ENCODE results near the gene RHOC.
A peak's percentile ranks its signal among the peaks of the same experiment; 100 is the strongest.

The RHOC gene

DNA sequence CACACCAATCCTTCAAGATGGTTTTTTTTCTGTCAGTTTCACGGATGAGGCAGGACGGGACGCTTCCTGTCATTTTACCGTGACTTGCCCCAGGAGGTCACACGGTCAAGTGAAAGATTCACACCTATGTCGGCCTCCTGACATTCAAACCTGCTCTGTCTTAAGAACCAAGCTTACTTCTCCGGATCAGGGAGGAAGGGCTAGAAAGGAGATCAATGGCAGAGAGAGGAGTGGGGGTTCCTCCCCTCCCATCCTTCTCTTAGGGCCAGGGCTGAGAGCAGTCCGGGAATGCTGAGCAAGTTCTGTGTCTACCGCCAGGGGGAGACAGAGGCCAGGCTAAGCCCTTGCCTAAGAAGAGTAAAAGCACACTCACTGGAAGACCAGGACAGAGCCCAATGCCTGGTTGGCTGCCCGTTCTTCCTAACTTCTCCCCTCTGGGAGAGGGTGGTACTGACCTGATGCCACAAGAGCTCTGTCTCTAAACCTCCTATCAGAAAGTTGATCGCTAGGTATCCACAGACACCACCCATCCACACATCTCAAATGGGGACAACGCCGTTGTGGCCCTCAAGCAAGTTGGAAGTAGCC is 9.3 kb upstream of the RHOC start:
- peak overlapping the region; percentile 68 for H3K4me3 ChIP-seq (replicated peaks; ENCODE audit: low read depth, low read length)
- peak; percentile 98 for TF ChIP-seq CTCF (IDR thresholded peaks at IDR 0.05; ENCODE audit: low read length, missing control alignments)
- peak; percentile 95 for DNase-seq (ENCODE audit: low read depth)

DNA sequence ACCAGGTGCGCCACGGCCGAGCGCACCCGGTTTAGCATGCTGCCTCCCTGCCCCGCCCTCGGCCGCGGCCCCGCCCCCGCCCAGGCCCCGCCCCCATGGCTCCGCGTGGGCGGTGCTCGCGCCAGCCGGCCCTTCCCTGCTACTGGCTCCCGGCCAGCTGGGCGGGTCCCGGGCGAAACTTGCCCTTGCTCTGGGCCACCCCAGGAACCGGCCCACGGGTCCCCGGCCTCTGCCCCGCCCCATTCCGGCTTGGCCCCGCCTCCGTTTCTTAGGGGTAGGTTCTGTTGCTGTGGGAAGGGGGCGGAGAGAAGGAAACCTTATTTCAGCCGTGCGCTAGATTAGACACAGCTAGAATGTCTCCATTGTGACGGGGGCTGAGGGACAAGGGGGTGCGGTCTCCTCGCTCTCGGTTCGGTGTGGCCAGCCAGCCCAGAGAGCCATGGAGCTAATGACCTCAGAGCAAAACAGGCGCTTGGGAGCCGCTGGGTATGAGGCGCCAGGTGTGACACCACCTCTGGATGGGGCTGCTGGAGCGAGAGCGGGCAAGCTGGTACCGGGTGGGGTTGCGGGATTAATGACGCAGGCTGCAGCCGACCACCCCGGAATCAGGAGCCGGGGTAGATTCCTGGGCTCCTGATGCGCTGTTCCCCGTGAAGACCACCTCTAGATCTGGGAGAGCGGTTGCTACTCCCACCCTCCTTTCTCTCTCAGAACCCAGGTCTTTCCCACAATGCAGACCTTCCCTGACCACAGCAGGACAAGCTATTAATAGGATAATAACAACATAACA is 8.5 kb upstream of the RHOC start, which contains the start of gene PPM1J:
TSS of gene PPM1J (minus strand) at position 69 of the 790 bp plus-strand sequence. CDS start at position 38, 31 bp downstream.
- peak; percentile 95 for DNase-seq (ENCODE audit: low read depth)
- peak within 1 kb of the TSS; percentile 68 for H3K4me3 ChIP-seq (replicated peaks; ENCODE audit: low read depth, low read length)
- TF ChIP-seq CTCF (IDR thresholded peaks at IDR 0.05; ENCODE audit: low read length, missing control alignments), result no peak

DNA sequence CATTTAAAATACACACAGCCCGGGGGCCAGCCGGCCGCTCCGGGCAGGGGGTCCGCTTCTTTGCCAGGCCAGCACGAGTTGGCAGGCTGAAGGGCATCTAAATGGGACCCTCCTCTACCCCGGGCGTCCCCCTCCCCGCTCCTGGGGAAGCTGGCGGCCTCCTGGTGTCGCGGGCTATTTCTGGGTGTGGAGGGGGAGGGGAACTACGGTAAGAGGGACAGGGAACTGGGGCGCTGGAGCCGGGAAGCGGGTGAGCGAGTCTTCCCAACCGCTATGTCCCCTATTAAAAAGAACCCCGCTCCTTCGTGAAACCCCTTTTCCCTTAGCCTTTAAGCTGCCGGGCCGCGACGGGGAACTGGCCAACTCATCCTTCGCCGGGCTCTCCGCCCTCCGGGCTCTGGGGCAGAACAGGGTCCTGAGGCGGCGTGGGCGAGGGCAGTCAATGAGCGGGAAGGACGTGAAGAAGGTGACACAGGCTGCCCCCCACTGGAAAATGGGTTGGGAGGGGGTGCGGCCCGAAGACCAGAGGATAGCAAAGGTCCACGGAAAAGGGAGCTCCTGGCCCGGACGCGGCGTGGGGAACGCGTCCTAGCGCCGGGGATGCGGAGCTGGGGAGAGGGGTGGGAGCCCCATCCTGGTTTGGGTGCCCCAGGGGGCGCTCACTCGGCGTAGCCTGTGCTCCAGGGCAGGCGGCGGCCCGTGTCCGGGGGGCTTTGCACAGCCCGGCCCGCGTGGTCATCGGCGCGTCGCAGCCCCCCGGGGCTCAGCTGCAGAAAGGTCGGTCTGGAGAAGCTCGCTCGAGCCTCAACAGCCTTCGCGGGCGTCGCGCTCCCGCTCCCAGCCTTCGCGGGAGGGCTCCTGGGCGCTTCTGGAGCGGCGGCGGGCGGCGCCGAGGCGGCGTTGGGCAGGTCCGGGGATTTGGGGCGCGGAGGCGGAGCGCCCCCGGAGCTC is 7.7 kb upstream of the RHOC start:
- DNase-seq (ENCODE audit: low read depth), result no peak
- peak overlapping the region; percentile 59 for H3K4me3 ChIP-seq (replicated peaks; ENCODE audit: low read depth, low read length)
- no peak for TF ChIP-seq CTCF (IDR thresholded peaks at IDR 0.05; ENCODE audit: low read length, missing control alignments)

DNA sequence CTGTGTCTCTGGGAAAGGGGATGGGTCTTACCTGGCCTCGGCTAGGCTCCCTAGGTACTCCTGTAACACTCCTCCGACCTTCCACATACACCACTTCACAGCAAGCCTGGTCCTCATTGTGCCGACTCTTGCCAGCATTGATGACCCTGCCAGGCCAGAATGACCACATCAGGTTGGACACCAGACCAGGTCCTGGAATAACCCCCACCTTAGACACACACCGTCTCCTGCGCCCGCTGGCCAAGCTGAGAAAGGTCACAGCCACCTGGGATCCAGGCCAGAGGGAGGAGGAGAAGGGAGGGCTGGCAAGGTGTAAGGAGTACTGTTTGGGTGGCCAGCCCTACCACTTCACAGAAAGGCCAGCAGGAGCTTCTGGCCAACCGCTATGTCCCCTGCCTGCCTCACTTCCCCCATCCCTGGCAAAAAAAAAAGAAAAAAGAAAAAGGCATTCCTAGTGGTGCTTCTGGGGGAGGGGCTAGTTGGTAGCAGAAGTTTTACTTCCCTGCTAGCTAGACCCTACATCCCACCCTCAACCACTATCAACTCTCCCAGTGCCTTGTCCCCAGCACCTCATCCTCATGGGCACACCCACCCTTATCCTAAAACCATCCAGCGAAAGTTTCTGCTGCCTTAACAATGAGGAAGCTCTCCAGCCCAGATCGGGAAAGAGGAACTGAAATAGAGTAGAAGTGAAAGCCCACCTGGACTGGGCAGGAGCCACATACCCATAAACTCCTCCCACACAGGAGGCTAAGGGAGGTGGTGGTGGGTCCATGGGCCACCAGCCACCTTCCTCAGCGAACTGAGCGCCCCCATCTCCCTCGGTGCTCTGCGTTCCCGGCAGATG is 6.8 kb upstream of the RHOC start:
- peak overlapping the region; percentile 59 for H3K4me3 ChIP-seq (replicated peaks; ENCODE audit: low read depth, low read length)

GRCh38 chr1:112712701-112713128 is 5.8 kb upstream of the RHOC start:
- no peak overlapping the region for H3K4me3 ChIP-seq (replicated peaks; ENCODE audit: low read depth, low read length)
- no peak for DNase-seq (ENCODE audit: low read depth)

More for the DNA sequence above, 6.8 kb upstream of the RHOC start:
- no peak for DNase-seq (ENCODE audit: low read depth)
- no peak for TF ChIP-seq CTCF (IDR thresholded peaks at IDR 0.05; ENCODE audit: low read length, missing control alignments)

More at GRCh38 chr1:112712701-112713128, 5.8 kb upstream of the RHOC start:
- no peak for TF ChIP-seq CTCF (IDR thresholded peaks at IDR 0.05; ENCODE audit: low read length, missing control alignments)

All from fibroblast of pulmonary artery (primary cell).